HL-60 (cell line): ENCODE data around the gene NAA60.

Experiments
- DNase-seq, 2 experiments: peaks; one replicate each; pipeline ENCODE4 v3.0.0-alpha.2; 2010 to 2020; ENCODE audit warnings: low read depth in 1 of 2, low spot score in 1 of 2
- H3K27ac ChIP-seq: fragments of 250-450 bp; sonication (Bioruptor Pico); replicated peaks from 2 replicates; pipeline ENCODE4 v1.5.1; 2020; ENCODE audit warnings: mild to moderate bottlenecking, moderate library complexity
- H3K27me3 ChIP-seq: fragments of 250-450 bp; sonication (Bioruptor Pico); 2 replicates; pipeline ENCODE4 v1.5.1; 2021; ENCODE audit warnings: mild to moderate bottlenecking, moderate library complexity; ENCODE audit not compliant: insufficient read depth, poor library complexity, severe bottlenecking
- H3K4me3 ChIP-seq: replicated peaks from 2 replicates; pipeline ENCODE4 v1.5.1; 2011; ENCODE audit warnings: mild to moderate bottlenecking, control low read depth, low read length; ENCODE audit not compliant: insufficient read depth
- GABPA ChIP-seq: IDR thresholded peaks from 2 replicates; pipeline ENCODE4 v1.6.1; 2012; ENCODE audit warnings: low read depth
- POLR2AphosphoS5 ChIP-seq: IDR thresholded peaks from 2 replicates; pipeline ENCODE4 v1.6.1; 2012; ENCODE audit warnings: low read depth
- REST ChIP-seq: IDR thresholded peaks from 2 replicates; pipeline ENCODE4 v1.6.1; 2012; ENCODE audit warnings: low read depth; ENCODE audit not compliant: insufficient replicate concordance
- SPI1 ChIP-seq: IDR thresholded peaks from 2 replicates; pipeline ENCODE4 v1.6.1; 2012; ENCODE audit warnings: low read depth, mild to moderate bottlenecking, borderline replicate concordance
- TF ChIP-seq, protein P1 (sequence below): IDR thresholded peaks from one replicate; pipeline ENCODE4 v1.5.1; 2011; ENCODE audit warnings: low read length, control low read depth, inconsistent platforms; ENCODE audit not compliant: insufficient read depth

NAA60 gene

GRCh38 chr16:3520841-3521240 lies 77.4 kb downstream of the NAA60 start:
- no peak overlapping the region for H3K27ac ChIP-seq

GRCh38 chr16:3523281-3523680 lies 79.8 kb downstream of the NAA60 start:
- no peak overlapping the region for H3K4me3 ChIP-seq
- no peak overlapping the region for H3K27ac ChIP-seq
- no peaks in the 10 kb centered on the region for H3K27me3 ChIP-seq
- TF ChIP-seq, protein P1, sequence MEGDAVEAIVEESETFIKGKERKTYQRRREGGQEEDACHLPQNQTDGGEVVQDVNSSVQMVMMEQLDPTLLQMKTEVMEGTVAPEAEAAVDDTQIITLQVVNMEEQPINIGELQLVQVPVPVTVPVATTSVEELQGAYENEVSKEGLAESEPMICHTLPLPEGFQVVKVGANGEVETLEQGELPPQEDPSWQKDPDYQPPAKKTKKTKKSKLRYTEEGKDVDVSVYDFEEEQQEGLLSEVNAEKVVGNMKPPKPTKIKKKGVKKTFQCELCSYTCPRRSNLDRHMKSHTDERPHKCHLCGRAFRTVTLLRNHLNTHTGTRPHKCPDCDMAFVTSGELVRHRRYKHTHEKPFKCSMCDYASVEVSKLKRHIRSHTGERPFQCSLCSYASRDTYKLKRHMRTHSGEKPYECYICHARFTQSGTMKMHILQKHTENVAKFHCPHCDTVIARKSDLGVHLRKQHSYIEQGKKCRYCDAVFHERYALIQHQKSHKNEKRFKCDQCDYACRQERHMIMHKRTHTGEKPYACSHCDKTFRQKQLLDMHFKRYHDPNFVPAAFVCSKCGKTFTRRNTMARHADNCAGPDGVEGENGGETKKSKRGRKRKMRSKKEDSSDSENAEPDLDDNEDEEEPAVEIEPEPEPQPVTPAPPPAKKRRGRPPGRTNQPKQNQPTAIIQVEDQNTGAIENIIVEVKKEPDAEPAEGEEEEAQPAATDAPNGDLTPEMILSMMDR: no peak
- no peak for TF ChIP-seq GABPA
- TF ChIP-seq SPI1: no peak
- no peak for TF ChIP-seq REST
- TF ChIP-seq POLR2AphosphoS5: no peak
- no peak for DNase-seq

More at GRCh38 chr16:3520841-3521240, 77.4 kb downstream of the NAA60 start:
- no peak for DNase-seq
- Histone ChIP-seq H3K4me3 (no peak overlapping the region), H3K27me3 (no peaks in the 10 kb centered on the region)
- TF ChIP-seq, protein P1: no peak
- no peak for TF ChIP-seq SPI1
- no peak for TF ChIP-seq POLR2AphosphoS5
- TF ChIP-seq GABPA: no peak
- no peak for TF ChIP-seq REST

GRCh38 chr16:3525951-3526350 lies 82.5 kb downstream of the NAA60 start:
- Histone ChIP-seq H3K27ac (no peak overlapping the region), H3K27me3 (no peaks in the 10 kb centered on the region), H3K4me3 (no peak overlapping the region)
- DNase-seq: no peak
- TF ChIP-seq, protein P1: no peak
- TF ChIP-seq GABPA: no peak
- no peak for TF ChIP-seq POLR2AphosphoS5
- no peak for TF ChIP-seq REST
- no peak for TF ChIP-seq SPI1
